Esophagus muscularis mucosa (tissue), 4 donors: ENCODE data around the gene PCNT. TPM values are rescaled to one million over a fixed set of nuclear protein-coding genes. Genes with fewer than 3 reads are reported as not detected.

Source experiments
- DNase-seq: peaks from one replicate; pipeline ENCODE4 v3.0.0-alpha.2; 2017; ENCODE audit errors: extremely low spot score
- H3K27ac ChIP-seq, 4 donors: fragments of 200-600 bp; sonication (generic); replicated peaks in 1 of 4; 1 replicate in 3 of 4; 2 replicates in 1 of 4; pipeline ENCODE4 v1.5.1; 2016 to 2019; ENCODE audit warnings: mild to moderate bottlenecking in 1 of 4
- H3K27me3 ChIP-seq, 4 donors: fragments of 200-600 bp; sonication (generic); one replicate each; pipeline versions ENCODE4 v1.5.1 to v1.6.0; 2016 to 2019
- H3K36me3 ChIP-seq, 4 donors: fragments of 200-600 bp; sonication (generic); one replicate each; pipeline ENCODE4 v1.5.1; 2016 to 2019
- H3K4me1 ChIP-seq, 4 donors: fragments of 200-600 bp; sonication (generic); one replicate each; pipeline ENCODE4 v1.5.1; 2016 to 2019
- H3K4me3 ChIP-seq, 4 donors: fragments of 200-600 bp; sonication (generic); 1 replicate in 2 of 4; 2 replicates in 2 of 4; pipeline ENCODE4 v1.5.1; 2016 to 2019; ENCODE audit warnings: mild to moderate bottlenecking in 4 of 4, moderate library complexity in 1 of 4
- H3K9me3 ChIP-seq, 4 donors: fragments of 200-600 bp; sonication (generic); 1 replicate in 3 of 4; 2 replicates in 1 of 4; pipeline ENCODE4 v1.5.1; 2016 to 2019
- CTCF ChIP-seq, 3 experiments: fragments of 200-600 bp in 2 of 3; fragments of 450-650 bp in 1 of 3; sonication (generic) in 2 of 3; IDR thresholded peaks; one replicate each; pipeline ENCODE4 v1.5.1; 2017 to 2019; ENCODE audit warnings: antibody characterized with exemption in 3 of 3, mild to moderate bottlenecking in 2 of 3, moderate library complexity in 1 of 3
- EP300 ChIP-seq: sonication (generic); formaldehyde crosslinking; IDR thresholded peaks from one replicate; pipeline ENCODE4 v1.6.1; 2017; ENCODE audit warnings: antibody characterized with exemption
- POLR2A ChIP-seq: fragments of 450-650 bp; IDR thresholded peaks from one replicate; pipeline ENCODE4 v1.6.1; 2017; ENCODE audit warnings: antibody characterized with exemption, moderate library complexity, mild to moderate bottlenecking, low read depth
- POLR2AphosphoS5 ChIP-seq, 2 donors: sonication (generic); formaldehyde crosslinking; IDR thresholded peaks; one replicate each; pipeline ENCODE4 v1.6.1; 2017; ENCODE audit warnings: antibody characterized with exemption in 2 of 2
- WGBS: methylation state at CpG from one replicate; pipeline ENCODE4 v1.1.5; 2018; 5-methylcytosine and 5-hydroxymethylcytosine counted together
- intact Hi-C: fragments of 100-400 bp; cut with DNase I; formaldehyde crosslinking; loops from one replicate; pipeline ENCODE4 v1.15.1; 2023
- total RNA-seq, 4 donors: library from RNA; depleted of rRNA; stranded (reverse); fragments of >200 nt; gene quantifications; one replicate each; pipeline versions ENCODE4 v1.1.0 to v1.2.1, GENCODE V29; 2016

PCNT gene
- total RNA-seq, 4 donors from 2014 or later: 21.2 to 35.1 (median 24.7) TPM

- Histone ChIP-seq H3K4me1 (no peaks in the 10 kb centered on the region), H3K4me3 (no peak overlapping the region), H3K27ac (no peak overlapping the region), H3K36me3 (peaks cover 28 to 92% (median 83%) of the 10 kb centered on the region in 4 donors), H3K27me3 (no peaks in the 10 kb centered on the region), H3K9me3 (no peaks in the 10 kb centered on the region)
- DNase-seq: no peak
- intact Hi-C loops: no loop called here
- 90% methylated on average over 14 of the region's 14 CpGs for WGBS
- TF ChIP-seq POLR2A (no peak), EP300 (no peak), POLR2AphosphoS5 (IDR thresholded peaks at IDR 0.05) (no peak), CTCF (IDR thresholded peaks at IDR 0.05) (no peak)
Observed at GRCh38 chr21:46424621-46425020, 100.7 kb downstream of the PCNT start.

- DNase-seq: no peak
- H3K27me3 ChIP-seq: no peaks in the 10 kb centered on the region
- peaks cover 31 to 92% (median 83%) of the 10 kb centered on the region in 4 donors for H3K36me3 ChIP-seq
- no peak overlapping the region for H3K27ac ChIP-seq
- no peak overlapping the region for H3K4me3 ChIP-seq
- no peaks in the 10 kb centered on the region for H3K9me3 ChIP-seq
- WGBS: 94% methylated on average over 19 of the region's 19 CpGs
- intact Hi-C loops: no loop called here
- no peaks in the 10 kb centered on the region for H3K4me1 ChIP-seq
- no peak for TF ChIP-seq POLR2A
- no peak for TF ChIP-seq EP300
- TF ChIP-seq CTCF (IDR thresholded peaks at IDR 0.05): no peak
- TF ChIP-seq POLR2AphosphoS5 (IDR thresholded peaks at IDR 0.05): no peak
Observed at GRCh38 chr21:46425041-46425440, 101.1 kb downstream of the PCNT start.

- TF ChIP-seq EP300 (no peak), POLR2AphosphoS5 (IDR thresholded peaks at IDR 0.05) (no peak), POLR2A (no peak), CTCF (IDR thresholded peaks at IDR 0.05) (no peak)
- no peaks in the 10 kb centered on the region for H3K9me3 ChIP-seq
- WGBS: 97% methylated on average over 23 of the region's 23 CpGs
- intact Hi-C loops: no loop called here
- H3K4me1 ChIP-seq: no peaks in the 10 kb centered on the region
- no peak overlapping the region for H3K4me3 ChIP-seq
- peaks cover 36 to 92% (median 84%) of the 10 kb centered on the region in 4 donors for H3K36me3 ChIP-seq
- no peaks in the 10 kb centered on the region for H3K27me3 ChIP-seq
- no peak overlapping the region for H3K27ac ChIP-seq
- DNase-seq: no peak
Observed at GRCh38 chr21:46425571-46425970, 101.6 kb downstream of the PCNT start.

GRCh38 chr21:46426313-46427046 is 102.5 kb downstream of the PCNT start:
- WGBS: 89% methylated on average over 11 of the region's 22 CpGs
- intact Hi-C loops: no loop called here
- Histone ChIP-seq H3K9me3 (no peaks in the 10 kb centered on the region), H3K27ac (no peak overlapping the region), H3K36me3 (peaks cover 45 to 92% (median 84%) of the 10 kb centered on the region in 4 donors), H3K27me3 (no peaks in the 10 kb centered on the region), H3K4me1 (no peaks in the 10 kb centered on the region), H3K4me3 (no peak overlapping the region)
- TF ChIP-seq EP300 (no peak), CTCF (IDR thresholded peaks at IDR 0.05) (no peak), POLR2A (no peak), POLR2AphosphoS5 (IDR thresholded peaks at IDR 0.05) (no peak)
- DNase-seq: no peak

- H3K4me3 ChIP-seq: no peak overlapping the region
- H3K27ac ChIP-seq: no peak overlapping the region
- H3K36me3 ChIP-seq: peaks cover 48 to 92% (median 84%) of the 10 kb centered on the region in 4 donors
- TF ChIP-seq EP300 (no peak), POLR2A (no peak), CTCF (IDR thresholded peaks at IDR 0.05) (no peak), POLR2AphosphoS5 (IDR thresholded peaks at IDR 0.05) (no peak)
- no peaks in the 10 kb centered on the region for H3K9me3 ChIP-seq
- no peaks in the 10 kb centered on the region for H3K4me1 ChIP-seq
- no peaks in the 10 kb centered on the region for H3K27me3 ChIP-seq
- WGBS: 96% methylated on average over 13 of the region's 14 CpGs
- intact Hi-C loops: no loop called here
- no peak for DNase-seq
Observed at GRCh38 chr21:46427516-46427915, 103.6 kb downstream of the PCNT start.
